HEK293 (cell line): ENCODE data around the gene SUSD4.
A peak's percentile ranks its signal among the peaks of the same experiment; 100 is the strongest.
"Not testable (repeated sequence)": the region's sequence is repeated elsewhere in the genome, so short reads cannot be mapped to it uniquely, and the experiment has no call there.

Experiments used
- CTCF ChIA-PET: fragments of 350-600 bp; formaldehyde crosslinking; extraction: SDS; loops from one replicate; lab custom pipeline; 2021; ENCODE audit warnings: antibody characterized with exemption; lab: Yijun Ruan, JAX
- POLR2A ChIA-PET: fragments of 300-600 bp; formaldehyde crosslinking; extraction: SDS; loops from one replicate; lab custom pipeline; 2020; ENCODE audit warnings: antibody characterized with exemption, inconsistent platforms; lab: Yijun Ruan, JAX
- H3K27ac ChIP-seq: fragments of 200-500 bp; sonication (Bioruptor generic); 2 replicates; pipeline ENCODE4 v1.5.1; 2014; ENCODE audit warnings: low read depth, low read length, control low read depth, inconsistent platforms; ENCODE audit errors: extremely low read depth
- H3K36me3 ChIP-seq, 2 experiments: fragments of 200-500 bp in 1 of 2; sonication (Bioruptor generic) in 1 of 2; 1 replicate in 1 of 2; 2 replicates in 1 of 2; pipeline ENCODE4 v1.5.1; 2014 to 2017; ENCODE audit warnings: inconsistent platforms in 2 of 2, low read length in 2 of 2; ENCODE audit not compliant: control insufficient read depth in 2 of 2, insufficient read depth in 1 of 2
- H3K4me1 ChIP-seq: fragments of 200-500 bp; sonication (Bioruptor generic); 2 replicates; pipeline ENCODE4 v1.5.1; 2014; ENCODE audit warnings: mild to moderate bottlenecking, low read length, inconsistent platforms; ENCODE audit not compliant: control insufficient read depth, insufficient read depth
- H3K4me3 ChIP-seq: 2 replicates; pipeline ENCODE4 v1.5.1; 2011; ENCODE audit warnings: low read depth, mild to moderate bottlenecking, control low read depth, low read length, moderate library complexity
- H3K9me3 ChIP-seq: fragments of 200-500 bp; sonication (Bioruptor generic); 2 replicates; pipeline ENCODE4 v1.5.1; 2014; ENCODE audit warnings: low read depth, low read length, inconsistent platforms; ENCODE audit not compliant: control insufficient read depth, insufficient read depth
- IKZF3 ChIP-seq: fragments of 450-650 bp; IDR thresholded peaks from 2 replicates; pipeline ENCODE4 v1.5.0; 2018; ENCODE audit warnings: missing biosample characterization, mild to moderate bottlenecking, missing genetic modification characterization, moderate library complexity
- KLF1 ChIP-seq: fragments of 450-650 bp; formaldehyde crosslinking; IDR thresholded peaks from 2 replicates; pipeline ENCODE4 v1.5.1; 2016; ENCODE audit warnings: missing biosample characterization, missing genetic modification characterization
- MEIS1 ChIP-seq: sonication (generic); formaldehyde crosslinking; IDR thresholded peaks from 2 replicates; pipeline ENCODE4 v1.8.1; 2022; ENCODE audit warnings: missing genetic modification reagents, mild to moderate bottlenecking, borderline replicate concordance
- RBAK ChIP-seq: fragments of 450-650 bp; formaldehyde crosslinking; IDR thresholded peaks from 2 replicates; pipeline ENCODE4 v1.5.1; 2016; ENCODE audit warnings: missing biosample characterization, missing genetic modification characterization
- SALL2 ChIP-seq: fragments of 450-650 bp; formaldehyde crosslinking; IDR thresholded peaks from 2 replicates; pipeline ENCODE4 v1.5.0; 2017; ENCODE audit warnings: missing biosample characterization, mild to moderate bottlenecking, missing genetic modification characterization, borderline replicate concordance
- TCF7L2 ChIP-seq: IDR thresholded peaks from 2 replicates; pipeline ENCODE4 v1.6.1; 2011; ENCODE audit warnings: low read depth, mild to moderate bottlenecking, inconsistent platforms, low read length, moderate library complexity, borderline replicate concordance
- TRIM28 ChIP-seq: IDR thresholded peaks from 2 replicates; pipeline ENCODE4 v1.6.1; 2011; ENCODE audit warnings: low read length, control low read depth, borderline replicate concordance
- ZNF146 ChIP-seq: fragments of 450-650 bp; formaldehyde crosslinking; IDR thresholded peaks from 2 replicates; pipeline ENCODE4 v1.5.1; 2016; ENCODE audit warnings: missing biosample characterization, missing genetic modification characterization
- ZNF274 ChIP-seq, 2 experiments: fragments of 200-500 bp in 1 of 2; fragments of 450-650 bp in 1 of 2; sonication (Bioruptor generic) in 1 of 2; formaldehyde crosslinking in 1 of 2; IDR thresholded peaks; 2 replicates each; pipeline versions ENCODE4 v1.5.1 to v1.6.1; 2014 to 2016; ENCODE audit warnings: borderline replicate concordance in 1 of 2, inconsistent platforms in 1 of 2, low read length in 1 of 2, missing biosample characterization in 1 of 2, missing genetic modification characterization in 1 of 2
- ZNF280D ChIP-seq: fragments of 450-650 bp; formaldehyde crosslinking; IDR thresholded peaks from 2 replicates; pipeline ENCODE4 v1.5.1; 2016; ENCODE audit warnings: missing biosample characterization, missing genetic modification characterization
- ZNF302 ChIP-seq: fragments of 450-650 bp; formaldehyde crosslinking; IDR thresholded peaks from 2 replicates; pipeline ENCODE4 v1.5.1; 2016; ENCODE audit warnings: missing biosample characterization, missing genetic modification characterization, low read depth
- ZNF561 ChIP-seq: fragments of 450-650 bp; IDR thresholded peaks from 2 replicates; pipeline ENCODE4 v1.5.1; 2018; ENCODE audit warnings: missing biosample characterization, missing genetic modification characterization, borderline replicate concordance
- ZNF580 ChIP-seq: fragments of 450-650 bp; formaldehyde crosslinking; IDR thresholded peaks from 2 replicates; pipeline ENCODE4 v1.5.1; 2016; ENCODE audit warnings: missing biosample characterization, missing genetic modification characterization
- ZNF596 ChIP-seq: fragments of 450-650 bp; IDR thresholded peaks from 2 replicates; pipeline ENCODE4 v1.5.0; 2018; ENCODE audit warnings: missing biosample characterization, mild to moderate bottlenecking, missing genetic modification characterization, moderate library complexity
- ZNF677 ChIP-seq: fragments of 450-650 bp; IDR thresholded peaks from 2 replicates; pipeline ENCODE4 v1.5.0; 2018; ENCODE audit warnings: missing biosample characterization, mild to moderate bottlenecking, missing genetic modification characterization, moderate library complexity
- ZNF830 ChIP-seq: fragments of 450-650 bp; IDR thresholded peaks from 2 replicates; pipeline ENCODE4 v1.5.0; 2018; ENCODE audit warnings: missing biosample characterization, missing genetic modification characterization, low read depth, mild to moderate bottlenecking, moderate library complexity

Gene SUSD4

GRCh38 chr1:223251387-223251786, 112.6 kb downstream of the SUSD4 start:
- peak; percentile 65; the same call in 1 of the 2 replicates for TF ChIP-seq ZNF580
- 0 out of 2 replicates have a peak, but pooled peaks have one; percentile 37 for TF ChIP-seq ZNF280D (tag by site-specific recombination)
- peak; percentile 95 for TF ChIP-seq ZNF146 (tag by site-specific recombination)
- POLR2A ChIA-PET, H3K9me3 ChIP-seq, H3K36me3 ChIP-seq, H3K4me3 ChIP-seq, H3K27ac ChIP-seq, H3K4me1 ChIP-seq: not testable (repeated sequence)
- CTCF ChIA-PET: interaction anchor here (1.0 kb wide), 1 partner anchor 108 kb away, joined by 5 read pairs; the partner anchor contains the start of gene TLR5

GRCh38 chr1:223250632-223251015, 113.4 kb downstream of the SUSD4 start:
- no peaks in the 10 kb centered on the region for H3K9me3 ChIP-seq
- POLR2A ChIA-PET: no interaction called here
- H3K4me1 ChIP-seq: no peaks in the 10 kb centered on the region
- H3K36me3 ChIP-seq: no peaks in the 10 kb centered on the region
- CTCF ChIA-PET: interaction anchor here (1.0 kb wide), 1 partner anchor 107 kb away, joined by 5 read pairs; the partner anchor contains the start of gene TLR5
- H3K27ac ChIP-seq: no peak overlapping the region
- no peak overlapping the region for H3K4me3 ChIP-seq
- TF ChIP-seq ZNF596 (no peak), IKZF3 (tag by site-specific recombination) (no peak), ZNF830 (tag by site-specific recombination) (no peak), ZNF274 (IDR thresholded peaks at IDR 0.05; ENCODE audit: low read length) (no peak), ZNF274 (tag by site-specific recombination; IDR thresholded peaks at IDR 0.05; ENCODE audit: borderline replicate concordance) (no peak), TRIM28 (no peak), ZNF280D (tag by site-specific recombination) (no peak), RBAK (tag by site-specific recombination) (no peak), ZNF561 (tag by site-specific recombination) (no peak), KLF1 (no peak), SALL2 (no peak), ZNF677 (tag by site-specific recombination) (no peak), TCF7L2 (no peak), MEIS1 (CRISPR knock-in tag) (no peak), ZNF302 (tag by site-specific recombination) (no peak)
